Heart right ventricle (tissue), 16 donors: ENCODE measurements around the gene SNTB2. TPM values are rescaled to one million over a fixed set of nuclear protein-coding genes. Genes with fewer than 3 reads are reported as not detected.
A peak's percentile ranks its signal among the peaks of the same experiment; 100 is the strongest.

Experiments used
- ATAC-seq, 8 donors: fragments of 200-7000 bp; cut with Tn5 transposase; one replicate each; pipeline ENCODE4 v1.9.1; 2020; ENCODE audit warnings: mild to moderate bottlenecking in 8 of 8, moderate library complexity in 8 of 8, moderate number of reproducible peaks in 1 of 8
- DNase-seq, 2 donors: peaks; one replicate each; pipeline ENCODE4 v3.0.0-alpha.2; 2020
- H3K27ac ChIP-seq, 10 donors: fragments of 200-600 bp; sonication (generic) in 2 of 10; one replicate each; pipeline versions ENCODE4 v1.5.0 to v1.8.0; 2020 to 2022; ENCODE audit warnings: mild to moderate bottlenecking in 3 of 10
- H3K27me3 ChIP-seq, 7 donors: fragments of 200-600 bp; one replicate each; pipeline ENCODE4 v1.8.0; 2021 to 2022; ENCODE audit warnings: mild to moderate bottlenecking in 2 of 7
- H3K36me3 ChIP-seq, 9 donors: fragments of 200-600 bp; sonication (generic) in 1 of 9; one replicate each; pipeline versions ENCODE4 v1.5.0 to v1.8.0; 2020 to 2022; ENCODE audit warnings: mild to moderate bottlenecking in 2 of 9
- H3K4me1 ChIP-seq, 9 donors: fragments of 200-600 bp; sonication (generic) in 1 of 9; one replicate each; pipeline versions ENCODE4 v1.5.0 to v1.8.0; 2020 to 2022; ENCODE audit warnings: mild to moderate bottlenecking in 4 of 9
- H3K4me3 ChIP-seq, 10 donors: fragments of 200-600 bp; sonication (generic) in 2 of 10; one replicate each; pipeline versions ENCODE4 v1.5.0 to v1.8.0; 2020 to 2022; ENCODE audit warnings: mild to moderate bottlenecking in 7 of 10, moderate library complexity in 2 of 10
- H3K9me3 ChIP-seq, 11 donors: fragments of 200-600 bp in 10 of 11; sonication (generic) in 2 of 11; one replicate each; pipeline versions ENCODE4 v1.5.0 to v1.8.0; 2013 to 2022; ENCODE audit warnings: mild to moderate bottlenecking in 2 of 11, control low read depth in 1 of 11, moderate library complexity in 1 of 11
- WGBS, 2 donors: extraction: QIAGEN DNeasy Blood & Tissue Kit; methylation state at CpG; one replicate each; pipeline ENCODE4 v1.1.7; 2013; ENCODE audit warnings: inconsistent platforms in 1 of 2; 5-methylcytosine and 5-hydroxymethylcytosine counted together
- intact Hi-C, 10 donors: fragments of 100-400 bp; cut with DNase I; formaldehyde crosslinking; loops; one replicate each; pipeline versions ENCODE4 v1.11.1 to v1.14.2; 2022
- polyA plus RNA-seq, 2 donors: library from polyadenylated mRNA; stranded (reverse); fragments of 200-250 nt; gene quantifications; one replicate each; pipeline ENCODE4 v1.2.3, GENCODE V29; 2013
- total RNA-seq, 10 donors: library from RNA; stranded (reverse); fragmentation: NEBNext Ultra II Directional in 3 of 10; extraction: Animal tissue kit (Norgen Biotek cat#: 25700) in 3 of 10; gene quantifications; one replicate each; pipeline versions ENCODE4 v1.2.1 to v1.2.4, GENCODE V29; 2021 to 2023
- TF ChIP-seq, protein P1 (sequence below), 9 donors: fragments of 200-600 bp; sonication (generic) in 2 of 9; IDR thresholded peaks; one replicate each; pipeline versions ENCODE4 v1.5.0 to v1.8.0; 2021 to 2022; ENCODE audit warnings: antibody characterized with exemption in 9 of 9, mild to moderate bottlenecking in 5 of 9, moderate library complexity in 1 of 9
- donor health status: Arrhythmogenic right ventricular cardiomyopathy.
- donor health status: ischemic (EF 13 %, LVEDD 7.1; RV severe dilation, severe dysfunction).
- donor health status: healthy with polysubstance abuse.
- donor health status: DM: no; HTN: yes; CAD: no.
- donor health status: DM: no; HTN: no; CAD: no.
- donor health status: ischemic (EF 25% LVEDD 6.9; RV normal size, moderate dysfunction).
- donor health status: ischemic (EF 25% LVEDD 5.7; RV mildly dilated, moderate dysfunction).
- donor health status: healthy.
- donor health status: DM: yes; HTN: yes; CAD: no.
- donor health status: Ischemic cardiomyopathy.
- donor health status: ischemic (EF 35%, LVEDD 5.7; RV mildly dilated, moderate dysfunction).
- donor health status: nonischemic (EF 11% LVEDD 7.7; RV severe dilation, severe dysfunction).
- donor health status: DM: yes; HTN: yes; CAD: no.
- donor health status: PGD.
- donor health status: ischemic (EF 29% LVEDD 5.4; RV normal size, mild dysfunction).
- donor health status: nonischemic (EF 23%, LVEDD 6.1; RV moderate dilation, normal function).

The SNTB2 gene
- total and polyA plus RNA-seq, 12 donors, result 3.0 to 15.7 (median 9.1) TPM

DNA sequence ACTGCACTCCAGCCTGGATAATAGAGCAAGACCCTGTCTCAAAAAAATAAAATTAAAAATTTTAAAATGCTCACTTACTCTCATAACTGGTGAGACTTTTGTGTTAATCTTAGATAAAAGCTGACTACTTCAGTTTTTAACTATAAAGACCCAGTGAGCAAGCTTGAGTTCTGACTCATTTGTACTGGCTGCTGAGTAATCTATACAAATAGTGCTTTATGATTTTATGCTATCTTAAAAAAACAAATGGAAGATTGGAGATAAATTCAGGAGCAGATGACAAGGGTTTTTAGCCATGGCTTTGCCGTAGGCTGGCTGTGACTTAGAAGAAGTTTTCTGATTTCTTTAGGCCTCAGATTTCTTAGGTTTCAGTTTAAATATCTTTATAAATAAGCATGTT lies 30.5 kb downstream of the SNTB2 start:
- Histone ChIP-seq H3K4me1 (peaks cover 0 to 11% (median 3%) of the 10 kb centered on the region in 9 donors), H3K27ac (no peak overlapping the region), H3K27me3 (no peaks in the 10 kb centered on the region), H3K36me3 (no peaks in the 10 kb centered on the region), H3K4me3 (no peak overlapping the region), H3K9me3 (no peaks in the 10 kb centered on the region)
- DNase-seq (no peak), ATAC-seq (no peak)
- intact Hi-C loops, result no loop called here
- TF ChIP-seq, protein P1, sequence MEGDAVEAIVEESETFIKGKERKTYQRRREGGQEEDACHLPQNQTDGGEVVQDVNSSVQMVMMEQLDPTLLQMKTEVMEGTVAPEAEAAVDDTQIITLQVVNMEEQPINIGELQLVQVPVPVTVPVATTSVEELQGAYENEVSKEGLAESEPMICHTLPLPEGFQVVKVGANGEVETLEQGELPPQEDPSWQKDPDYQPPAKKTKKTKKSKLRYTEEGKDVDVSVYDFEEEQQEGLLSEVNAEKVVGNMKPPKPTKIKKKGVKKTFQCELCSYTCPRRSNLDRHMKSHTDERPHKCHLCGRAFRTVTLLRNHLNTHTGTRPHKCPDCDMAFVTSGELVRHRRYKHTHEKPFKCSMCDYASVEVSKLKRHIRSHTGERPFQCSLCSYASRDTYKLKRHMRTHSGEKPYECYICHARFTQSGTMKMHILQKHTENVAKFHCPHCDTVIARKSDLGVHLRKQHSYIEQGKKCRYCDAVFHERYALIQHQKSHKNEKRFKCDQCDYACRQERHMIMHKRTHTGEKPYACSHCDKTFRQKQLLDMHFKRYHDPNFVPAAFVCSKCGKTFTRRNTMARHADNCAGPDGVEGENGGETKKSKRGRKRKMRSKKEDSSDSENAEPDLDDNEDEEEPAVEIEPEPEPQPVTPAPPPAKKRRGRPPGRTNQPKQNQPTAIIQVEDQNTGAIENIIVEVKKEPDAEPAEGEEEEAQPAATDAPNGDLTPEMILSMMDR (IDR thresholded peaks at IDR 0.05), result no peak
- 89 to 90% methylated on average over 1 of the region's 1 CpG for WGBS, 2 donors

DNA sequence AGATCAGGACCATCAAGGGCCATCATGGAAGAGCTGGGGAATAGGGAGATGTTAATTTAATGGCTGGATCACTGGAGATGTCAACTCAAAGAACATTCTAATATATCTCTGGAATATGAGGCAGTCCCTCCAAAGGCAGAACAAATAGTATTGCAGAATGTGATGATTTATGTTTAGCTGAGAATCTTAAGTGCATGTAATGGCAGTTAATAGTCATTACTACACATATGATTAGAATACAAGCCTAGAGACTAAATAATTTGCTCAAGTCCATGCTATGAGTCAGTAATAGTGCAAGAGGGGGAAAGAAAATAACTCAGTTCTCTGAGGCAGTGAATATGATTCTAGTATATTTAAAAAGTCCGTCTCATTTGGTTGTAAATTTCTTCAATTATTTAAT lies 32.3 kb downstream of the SNTB2 start:
- 94 to 97% methylated on average over 1 of the region's 1 CpG for WGBS, 2 donors
- no peak for DNase-seq
- intact Hi-C loops, result no loop called here
- no peaks in the 10 kb centered on the region for H3K27me3 ChIP-seq
- no peak overlapping the region for H3K4me3 ChIP-seq
- no peak for ATAC-seq
- H3K4me1 ChIP-seq, result peaks cover 0 to 14% (median 5%) of the 10 kb centered on the region in 9 donors
- no peaks in the 10 kb centered on the region for H3K36me3 ChIP-seq
- TF ChIP-seq, protein P1 (IDR thresholded peaks at IDR 0.05), result no peak
- no peaks in the 10 kb centered on the region for H3K9me3 ChIP-seq
- no peak overlapping the region for H3K27ac ChIP-seq

DNA sequence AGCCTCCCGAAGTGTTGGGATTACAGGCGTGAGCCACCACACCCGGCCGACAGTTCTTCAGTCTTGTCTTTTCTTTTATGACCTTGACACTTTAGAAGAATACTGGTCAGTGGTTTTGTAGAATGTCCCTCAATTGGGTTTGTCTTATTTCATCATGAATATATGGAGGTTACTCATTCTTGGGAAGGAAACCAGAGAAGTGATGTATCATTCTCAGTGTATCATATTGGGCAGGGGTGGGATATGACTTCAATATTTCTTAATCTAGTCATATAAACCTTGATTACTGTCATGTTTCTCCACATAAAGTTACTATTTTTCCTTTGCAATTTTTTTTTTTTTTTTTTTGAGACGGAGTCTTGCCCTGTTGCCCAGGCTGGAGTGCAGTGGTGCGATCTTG lies 36.9 kb downstream of the SNTB2 start:
- Histone ChIP-seq H3K36me3 (no peaks in the 10 kb centered on the region), H3K27ac (peak overlapping the region in 2 of 10 donors; percentile 41 to 44)
- 94 to 100% methylated on average over 6 of the region's 6 CpGs for WGBS, 2 donors

DNA sequence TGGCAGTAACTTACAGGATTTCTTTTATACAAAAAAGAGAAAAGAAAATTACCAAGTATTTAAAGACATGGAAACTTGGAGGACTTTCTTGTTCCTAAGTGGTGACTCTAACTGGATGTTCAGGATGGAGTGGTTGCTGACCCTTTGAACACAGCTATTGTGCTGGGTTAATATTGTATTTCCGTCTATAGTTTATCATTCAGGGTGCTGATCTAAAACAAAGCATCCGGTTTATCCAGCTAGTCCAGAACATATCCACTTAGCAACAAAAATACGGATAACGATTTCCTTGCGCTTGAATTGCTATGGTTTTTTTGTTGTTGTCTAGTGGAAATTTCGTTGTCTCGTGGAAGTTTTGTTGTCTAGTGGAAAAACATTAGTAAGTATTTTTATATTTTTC lies 38.2 kb downstream of the SNTB2 start:
- WGBS, 2 donors, result 67 to 78% methylated on average over 7 of the region's 7 CpGs
- H3K36me3 ChIP-seq, result no peaks in the 10 kb centered on the region
- ATAC-seq, result peak in 7 of 8 donors; percentile 37 to 90 (median 88)
- no peaks in the 10 kb centered on the region for H3K9me3 ChIP-seq
- no peaks in the 10 kb centered on the region for H3K27me3 ChIP-seq
- H3K27ac ChIP-seq, result peak overlapping the region in 8 of 10 donors; percentile 9 to 61 (median 38)
- TF ChIP-seq, protein P1 (IDR thresholded peaks at IDR 0.05), result no peak
- intact Hi-C loops, result no loop called here
- H3K4me3 ChIP-seq, result no peak overlapping the region
- no peak for DNase-seq
- peaks cover 0 to 19% (median 11%) of the 10 kb centered on the region in 9 donors for H3K4me1 ChIP-seq

More for the DNA sequence above, 36.9 kb downstream of the SNTB2 start:
- Histone ChIP-seq H3K9me3 (no peaks in the 10 kb centered on the region), H3K4me1 (peaks cover 0 to 19% (median 11%) of the 10 kb centered on the region in 9 donors), H3K4me3 (no peak overlapping the region), H3K27me3 (no peaks in the 10 kb centered on the region)
- TF ChIP-seq, protein P1 (IDR thresholded peaks at IDR 0.05), result no peak
- ATAC-seq, result no peak
- no peak for DNase-seq
- intact Hi-C loops, result no loop called here
